Endometrial microvascular endothelial cells (primary cell): Measurements from ENCODE around the gene OCIAD2. TPM values are rescaled to one million over a fixed set of nuclear protein-coding genes. Genes with fewer than 3 reads are reported as not detected.
"Not testable (repeated sequence)": the region's sequence is repeated elsewhere in the genome, so short reads cannot be mapped to it uniquely, and the experiment has no call there.

Source experiments
- in situ Hi-C: cut with HindIII; loops from 2 replicates; pipeline ENCODE4 v1.10.0; 2017; ENCODE audit warnings: low sequenced_read_pairs, low pct_unique_long_range_greater_than_20kb; ENCODE audit errors: inconsistent ontology term
- total RNA-seq: library from RNA; depleted of rRNA; stranded (reverse); fragments of >200 nt; gene quantifications from one replicate; pipeline ENCODE4 v1.2.3, GENCODE V29; 2015; ENCODE audit errors: inconsistent ontology term

OCIAD2 gene
- total RNA-seq, 1 donor from 2014 or later, result 73.5 TPM

GRCh38 chr4:48863728-48864127 is 42.8 kb downstream of the OCIAD2 start:
- in situ Hi-C loops, result no loop called here

DNA sequence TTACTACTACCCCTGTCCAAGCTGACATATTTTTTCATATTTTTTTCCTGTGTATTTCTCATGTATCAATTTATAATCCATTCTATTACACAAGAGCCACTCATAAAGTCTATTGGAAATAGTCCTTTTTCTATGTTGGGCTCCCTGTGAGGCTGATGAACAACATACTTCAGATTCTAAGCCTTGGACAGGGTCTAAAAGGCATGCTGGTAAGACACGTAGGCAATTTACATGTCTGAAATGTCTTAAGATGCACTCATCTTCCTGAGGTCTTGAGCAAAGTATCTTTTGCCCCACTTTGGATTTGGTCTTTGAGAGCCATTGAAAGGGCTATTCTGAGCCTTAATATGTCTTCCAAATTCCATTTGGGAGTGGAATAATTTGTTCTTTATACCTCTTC is 43.9 kb downstream of the OCIAD2 start:
- in situ Hi-C loops, result no loop called here

DNA sequence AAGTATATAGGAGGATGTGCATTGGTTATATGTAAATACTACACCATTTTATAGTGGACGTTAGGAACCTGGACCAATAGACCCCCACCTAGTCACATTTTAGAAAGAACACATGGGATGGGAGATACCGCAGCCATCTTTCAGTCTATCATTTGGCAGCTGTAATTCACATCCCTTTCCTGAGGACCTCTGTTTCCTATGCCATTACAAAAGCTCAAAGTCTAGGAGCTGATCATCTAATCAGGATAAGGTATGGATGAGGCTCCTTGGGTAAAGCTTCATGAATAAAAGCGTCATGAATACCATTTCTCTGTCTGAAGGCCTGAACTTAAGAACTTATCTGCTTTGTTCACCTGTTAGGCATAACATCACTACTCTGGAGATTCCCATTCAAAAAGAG is 44.5 kb downstream of the OCIAD2 start:
- in situ Hi-C loops, result no loop called here

DNA sequence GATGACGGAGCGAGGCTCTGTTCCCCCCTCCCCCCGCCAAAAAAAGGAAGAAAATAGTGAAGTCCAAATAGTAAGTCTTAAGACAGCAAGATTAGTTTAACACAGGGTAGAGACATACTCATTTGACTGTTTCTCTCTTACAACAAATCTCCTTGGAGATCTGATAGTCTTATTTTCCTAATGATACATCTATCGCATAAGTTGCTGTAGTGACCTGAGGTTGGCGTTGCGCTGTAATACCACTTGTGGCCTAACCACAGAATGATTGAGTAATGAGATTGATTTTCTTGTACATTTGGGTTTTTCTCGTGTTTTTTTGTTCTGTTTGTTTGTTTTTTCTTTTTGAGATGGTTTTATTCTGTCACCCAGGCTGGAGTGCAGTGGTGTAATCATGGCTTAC is 48.4 kb downstream of the OCIAD2 start:
- in situ Hi-C loops, result no loop called here

DNA sequence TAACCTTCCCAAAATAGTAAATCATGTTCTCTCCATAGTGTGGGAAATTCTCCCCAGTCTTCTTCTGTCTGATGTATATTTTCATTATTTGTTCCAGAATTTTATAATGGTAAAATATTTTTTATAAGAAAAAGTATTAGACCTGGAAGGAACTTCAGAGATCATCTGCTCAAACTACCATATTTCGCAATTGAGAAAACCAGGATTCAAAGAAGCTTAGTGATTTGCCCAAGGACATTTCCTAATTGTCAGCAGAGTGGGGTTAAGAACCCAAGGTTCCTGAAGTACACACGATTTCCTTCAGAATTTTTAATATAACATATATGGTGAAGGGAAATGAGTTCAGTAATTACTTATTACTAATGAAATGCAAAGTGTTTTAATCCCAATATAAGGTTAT is 51.6 kb downstream of the OCIAD2 start:
- in situ Hi-C loops, result no loop called here

- in situ Hi-C loops, result no loop called here
Observed at GRCh38 chr4:48854395-48854683, 52.2 kb downstream of the OCIAD2 start.

DNA sequence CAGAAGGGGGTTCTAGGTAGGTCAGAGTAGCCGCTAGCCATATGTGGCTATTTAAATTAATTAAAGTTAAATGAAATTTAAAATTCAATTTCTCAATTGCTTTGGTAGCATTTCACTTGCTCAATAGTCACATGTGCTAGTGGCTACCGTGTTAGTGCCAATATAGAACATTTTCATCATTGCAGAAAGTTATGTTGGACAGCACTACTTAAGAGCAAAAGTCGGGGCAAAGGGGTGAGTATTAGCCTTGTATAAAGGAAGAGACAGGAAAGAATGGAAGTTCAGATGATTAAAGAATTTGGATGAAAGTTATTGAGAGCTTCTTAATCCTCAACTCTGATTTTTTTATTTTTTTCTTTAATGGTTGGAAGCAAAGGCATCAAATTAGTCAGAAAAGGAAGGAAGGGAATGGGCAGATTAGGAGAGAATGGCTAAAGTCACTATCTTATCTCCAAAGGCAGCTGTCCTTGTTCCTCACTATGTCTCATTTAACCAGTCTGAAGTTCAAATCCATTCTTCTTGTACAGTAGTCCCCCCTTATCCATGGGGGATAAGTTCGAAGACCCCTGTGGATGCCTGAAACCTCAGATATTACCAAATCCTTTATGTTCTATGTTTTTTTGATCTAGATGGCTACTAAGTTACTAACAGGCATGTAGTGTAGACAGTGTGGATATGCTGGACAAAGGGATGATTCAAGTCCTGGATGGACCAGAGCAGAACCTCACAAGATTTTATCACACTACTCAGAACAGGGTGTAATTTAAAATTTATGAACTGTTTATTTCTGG is 52.8 kb downstream of the OCIAD2 start:
- in situ Hi-C loops, result no loop called here

DNA sequence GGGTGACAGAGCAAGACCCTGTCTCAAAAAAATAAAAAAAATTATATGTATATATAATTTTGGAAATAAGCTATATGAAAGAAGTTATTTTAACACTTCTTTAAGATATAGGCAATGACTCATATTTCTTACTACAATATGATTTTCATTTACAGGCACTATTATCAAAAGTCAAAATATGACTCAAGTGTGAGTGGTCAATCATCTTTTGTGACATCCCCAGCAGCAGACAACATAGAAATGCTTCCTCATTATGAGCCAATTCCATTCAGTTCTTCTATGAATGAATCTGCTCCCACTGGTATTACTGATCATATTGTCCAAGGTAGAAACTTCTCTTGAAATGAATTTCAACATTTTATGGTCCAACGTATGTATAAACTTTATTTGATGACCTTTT is 54.9 kb downstream of the OCIAD2 start:
- in situ Hi-C loops, result no loop called here

DNA sequence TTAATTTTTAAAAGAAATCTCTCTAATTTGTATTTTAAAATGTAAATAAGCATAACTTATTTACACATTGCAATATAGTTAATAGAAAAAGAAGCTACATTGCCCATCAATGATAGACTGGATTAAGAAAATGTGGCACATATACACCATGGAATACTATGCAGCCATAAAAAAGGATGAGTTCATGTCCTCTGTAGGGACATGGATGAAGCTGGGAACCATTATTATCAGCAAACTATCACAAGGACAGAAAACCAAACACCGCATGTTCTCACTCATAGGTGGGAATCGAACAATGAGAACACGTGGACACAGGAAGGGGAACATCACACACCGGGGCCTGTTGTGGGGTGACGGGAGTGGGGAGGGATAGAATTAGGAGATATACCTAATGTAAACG is 57.8 kb downstream of the OCIAD2 start:
- in situ Hi-C loops, result not testable (repeated sequence)

- in situ Hi-C loops, result no loop called here
Observed at GRCh38 chr4:48844843-48845242, 61.7 kb downstream of the OCIAD2 start.

- in situ Hi-C loops, result no loop called here
Observed at GRCh38 chr4:48841045-48841827, 65.3 kb downstream of the OCIAD2 start.

GRCh38 chr4:48836658-48837057 is 69.9 kb downstream of the OCIAD2 start:
- in situ Hi-C loops, result no loop called here

Other genes starting within 250 kb of the OCIAD2 start
- 57.8 TPM for gene FRYL, start 126.5 kb downstream of the OCIAD2 start, total RNA-seq
- gene OCIAD1, start 75.7 kb downstream of the OCIAD2 start, total RNA-seq, result 151 TPM
- not detected for gene CWH43, start 79.5 kb upstream of the OCIAD2 start, total RNA-seq